Stimulated activated CD8-positive, alpha-beta memory T cell treated with anti-CD3 and anti-CD28 coated beads, Interleukin-12 subunit alpha, Interleukin-12 subunit beta, amount 100 ng/mL, for 24 hours (primary cell): ENCODE data around the gene LTBP1.
"Not testable (repeated sequence)": the region's sequence is repeated elsewhere in the genome, so short reads cannot be mapped to it uniquely, and the experiment has no call there.

Experiments used
- DNase-seq: peaks from one replicate; pipeline ENCODE4 v3.0.0-alpha.2; 2020; ENCODE audit errors: extremely low read depth

Gene LTBP1

DNA sequence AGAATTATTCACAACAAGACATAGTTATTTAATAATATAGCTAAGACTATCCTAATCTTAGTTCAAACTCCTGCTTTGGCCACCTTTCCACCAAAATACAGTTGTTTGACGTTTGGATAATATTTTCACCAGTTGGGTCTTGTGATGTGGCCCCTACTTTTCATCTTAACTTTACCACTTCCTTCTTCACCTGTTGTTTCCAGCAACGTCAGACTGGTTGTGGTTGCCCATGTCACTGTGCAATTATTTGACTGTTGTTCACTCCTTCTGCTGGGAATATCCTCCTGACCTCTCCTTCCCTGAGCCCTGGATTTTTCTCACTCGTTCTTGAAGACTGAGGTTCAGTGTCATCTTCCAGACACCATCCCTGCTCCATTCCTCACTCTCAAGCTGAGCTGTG is 397.5 kb downstream of the LTBP1 start:
- no peak for DNase-seq

DNA sequence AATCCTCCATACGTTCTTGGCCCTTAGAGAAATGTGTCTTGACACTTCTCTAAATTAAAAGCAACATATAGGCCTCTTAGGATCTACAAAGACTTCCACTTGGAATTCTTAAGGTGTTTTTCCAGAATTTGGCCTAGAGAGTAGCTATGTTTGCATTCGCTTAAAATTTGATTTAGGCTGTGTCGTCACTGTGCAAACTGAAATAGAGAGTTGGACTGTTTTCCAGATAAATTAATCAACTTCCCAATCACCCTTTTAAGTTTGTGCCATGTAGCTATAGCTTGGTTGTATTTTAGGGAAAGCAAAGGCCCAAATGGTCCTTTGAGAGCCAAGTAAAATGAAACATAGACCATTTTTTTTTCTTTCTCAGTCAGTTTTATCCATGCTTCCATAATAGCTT is 401.1 kb downstream of the LTBP1 start:
- DNase-seq = no peak

DNA sequence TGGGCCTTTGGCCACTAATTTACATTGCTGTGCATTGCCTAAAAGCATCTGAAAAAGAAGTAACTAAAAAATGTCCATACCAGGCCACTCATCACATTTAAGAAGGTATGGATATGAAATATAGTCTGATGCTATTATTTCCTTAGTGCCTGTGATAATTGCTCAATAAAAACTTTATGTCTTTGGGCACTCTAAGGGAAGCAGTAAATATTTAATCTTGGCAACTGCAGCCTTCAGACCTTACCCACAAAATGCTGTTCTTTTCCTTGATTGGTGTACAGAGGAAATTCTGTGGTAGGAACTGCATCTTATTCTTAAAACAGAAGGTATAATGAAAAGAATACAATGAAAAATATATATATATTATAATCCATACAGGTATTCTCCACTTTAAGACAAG is 403.9 kb downstream of the LTBP1 start:
- DNase-seq = no peak

DNA sequence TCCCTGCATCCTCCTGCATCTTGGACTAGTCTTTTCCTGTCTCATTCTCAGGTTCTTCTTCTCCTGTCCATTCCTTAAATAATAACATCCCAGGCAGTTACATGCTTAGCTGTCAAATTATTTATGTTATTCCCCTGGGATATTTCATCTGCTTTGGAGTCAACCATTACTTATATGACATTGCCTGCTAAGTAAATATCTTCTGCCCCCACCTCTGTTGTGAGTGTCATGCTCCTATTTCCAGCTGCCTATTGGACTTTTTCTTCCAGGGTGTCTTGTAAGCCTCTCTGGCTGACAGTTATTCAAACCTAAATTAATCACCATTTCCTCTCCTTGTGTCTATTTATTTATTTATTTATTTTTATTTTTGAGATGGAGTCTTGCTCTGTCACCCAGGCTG is 405.0 kb downstream of the LTBP1 start:
- DNase-seq = no peak

DNA sequence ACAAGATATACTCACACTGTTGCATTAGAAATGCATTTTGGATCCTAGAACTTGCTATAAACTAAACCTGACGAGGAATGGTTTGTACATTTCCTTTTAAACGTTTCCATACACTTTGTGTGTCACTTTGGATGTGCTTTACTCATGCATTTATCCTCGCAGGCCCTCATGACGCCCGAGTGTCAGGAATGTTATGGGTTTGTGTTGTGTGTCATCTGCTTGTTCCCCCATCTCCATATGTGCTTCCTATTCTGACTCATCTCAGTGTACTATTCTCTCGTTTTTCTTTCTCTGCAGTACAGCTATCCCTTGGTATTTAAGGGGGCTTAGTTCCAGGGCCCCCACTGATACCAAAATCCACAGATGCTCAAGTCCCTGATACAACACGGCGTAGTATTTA is 408.2 kb downstream of the LTBP1 start:
- no peak for DNase-seq

DNA sequence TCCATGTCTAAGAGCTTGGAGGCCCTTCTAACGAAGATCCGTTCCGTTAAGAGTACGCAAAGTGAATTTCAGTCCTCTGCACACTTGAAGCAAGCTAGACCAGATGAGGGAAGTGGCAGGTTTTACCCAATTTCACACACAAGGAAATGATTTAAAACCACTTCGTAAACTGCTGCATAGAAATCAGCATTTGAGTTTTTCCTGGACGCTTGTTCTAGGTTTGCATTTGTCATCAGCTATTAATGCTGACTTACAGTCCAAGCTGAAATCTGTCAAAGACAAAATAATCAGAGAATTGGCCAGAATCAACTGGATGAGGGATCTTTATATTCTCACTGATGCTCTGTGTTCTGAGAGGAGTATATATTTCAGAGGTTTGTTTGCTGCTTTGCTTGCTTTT is 412.1 kb downstream of the LTBP1 start:
- no peak for DNase-seq

DNA sequence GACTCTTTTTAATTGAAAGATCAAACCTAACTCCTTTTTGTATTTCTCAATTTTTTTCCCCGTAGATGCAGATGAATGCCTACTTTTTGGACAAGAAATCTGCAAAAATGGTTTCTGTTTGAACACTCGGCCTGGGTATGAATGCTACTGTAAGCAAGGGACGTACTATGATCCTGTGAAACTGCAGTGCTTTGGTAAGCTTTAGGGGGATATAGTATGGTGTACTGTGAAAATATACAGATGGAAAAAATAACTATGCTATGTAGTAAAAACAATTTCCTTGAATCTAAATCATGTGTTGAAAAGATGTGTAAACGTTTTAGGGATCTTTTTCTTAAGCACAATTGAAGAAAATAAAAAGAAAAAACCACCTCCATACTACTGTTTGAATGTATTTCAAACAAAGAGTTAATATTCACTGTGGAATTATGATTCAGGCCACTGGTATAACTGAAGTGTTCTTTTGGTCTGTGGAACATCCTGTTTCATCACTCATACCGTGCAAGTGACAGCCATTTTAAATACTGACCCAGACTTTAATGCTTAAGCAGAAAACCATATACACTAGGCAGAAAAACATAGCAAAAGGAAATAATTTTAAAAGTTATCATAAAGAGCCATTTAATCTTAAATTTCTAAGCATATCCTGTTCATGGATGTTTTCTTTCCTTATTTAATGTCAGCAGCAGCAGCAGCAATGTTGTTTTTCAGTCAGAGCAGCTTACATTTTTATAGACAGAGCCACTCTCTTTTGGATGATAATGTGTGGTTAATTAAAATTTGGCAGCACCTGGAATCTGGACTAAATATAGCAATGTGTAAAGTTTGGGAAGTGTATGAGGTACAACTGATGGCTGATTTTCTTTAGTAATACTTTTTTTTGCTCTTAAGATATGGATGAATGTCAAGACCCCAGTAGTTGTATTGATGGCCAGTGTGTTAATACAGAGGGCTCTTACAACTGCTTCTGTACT is 416.9 kb downstream of the LTBP1 start:
- DNase-seq = no peak

DNA sequence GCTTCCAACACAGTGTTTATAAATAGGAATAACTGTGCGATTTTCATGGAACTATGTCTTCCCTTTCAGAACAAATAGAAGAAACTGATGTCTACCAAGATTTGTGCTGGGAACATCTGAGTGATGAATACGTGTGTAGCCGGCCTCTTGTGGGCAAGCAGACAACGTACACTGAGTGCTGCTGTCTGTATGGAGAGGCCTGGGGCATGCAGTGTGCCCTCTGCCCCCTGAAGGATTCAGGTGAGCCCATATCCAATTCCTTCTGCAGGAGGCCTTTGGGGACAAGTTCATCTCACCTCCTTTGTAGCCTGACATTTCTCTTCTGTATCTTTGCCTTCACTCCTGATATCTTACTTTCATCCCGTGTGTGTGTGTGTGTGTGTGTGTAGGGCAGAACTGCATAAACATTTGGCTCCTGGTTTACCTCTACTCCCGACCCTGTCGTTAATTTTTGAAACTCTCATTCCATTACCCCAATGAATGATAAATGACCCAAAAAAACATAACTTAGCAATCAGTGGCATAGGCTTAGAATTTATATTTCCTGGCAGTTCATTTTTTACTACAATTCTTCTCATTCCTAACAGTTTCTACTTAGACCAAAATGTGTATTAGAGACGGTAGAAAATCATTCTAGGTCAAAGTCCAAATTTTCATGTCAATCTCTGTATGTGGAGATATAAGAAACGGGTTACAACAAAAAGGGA is 418.7 kb downstream of the LTBP1 start:
- no peak for DNase-seq

DNA sequence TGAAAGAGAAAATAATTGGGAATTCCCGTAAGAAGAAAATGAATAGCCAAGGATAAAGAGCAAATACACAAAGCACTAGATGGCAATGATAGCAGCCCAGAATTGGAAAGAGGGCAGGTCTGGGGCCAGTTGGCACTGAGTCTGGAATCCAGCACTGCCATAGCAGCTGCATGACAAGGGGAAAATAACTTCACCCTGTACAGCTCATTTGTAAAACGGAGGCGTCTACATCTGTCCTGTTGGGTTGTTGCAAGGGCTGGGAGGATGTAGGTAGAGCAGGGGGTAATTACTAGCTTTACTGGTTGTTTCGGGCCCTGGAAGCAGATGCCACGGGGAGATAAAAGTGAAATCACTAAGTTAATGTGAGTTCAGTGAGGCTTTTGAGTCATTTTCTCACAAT is 419.7 kb downstream of the LTBP1 start:
- DNase-seq = no peak

DNA sequence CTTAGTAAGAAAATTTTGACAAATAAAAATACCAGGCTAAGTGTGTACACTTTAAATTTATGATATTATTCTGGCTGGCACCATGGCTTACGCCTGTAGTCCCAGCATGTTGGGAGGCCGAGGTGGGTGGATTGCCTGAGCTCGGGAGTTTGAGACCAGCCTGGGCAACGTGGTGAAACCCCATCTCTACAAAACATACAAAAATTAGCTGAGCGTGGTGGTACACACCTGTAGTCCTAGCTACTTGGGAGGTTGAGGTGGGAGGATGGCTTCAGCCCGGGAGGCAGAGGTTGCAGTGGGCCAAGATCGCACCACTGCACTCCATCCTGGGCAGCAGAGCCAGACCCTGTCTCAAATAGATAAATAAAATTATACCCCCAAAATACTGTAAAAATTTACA is 421.8 kb downstream of the LTBP1 start:
- DNase-seq = not testable (repeated sequence)

DNA sequence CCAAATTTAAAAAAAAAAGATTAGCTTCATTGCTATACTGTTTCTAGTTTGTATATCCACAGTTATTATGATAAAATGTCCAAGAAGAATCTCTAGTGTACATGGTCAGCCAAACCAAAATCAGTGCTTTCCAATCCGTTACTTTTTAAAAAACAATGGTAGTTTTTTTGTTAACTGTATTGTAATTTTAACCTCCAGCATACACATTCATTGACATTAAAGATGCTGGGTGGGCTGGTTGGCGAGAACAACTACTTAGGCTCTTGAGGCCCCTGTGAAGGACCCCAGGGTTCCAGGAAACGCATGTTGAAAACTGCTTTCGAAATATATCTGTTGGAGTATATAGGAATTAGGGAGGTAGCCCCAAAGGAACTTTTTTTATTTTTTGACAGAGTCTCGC is 422.4 kb downstream of the LTBP1 start:
- DNase-seq = no peak

DNA sequence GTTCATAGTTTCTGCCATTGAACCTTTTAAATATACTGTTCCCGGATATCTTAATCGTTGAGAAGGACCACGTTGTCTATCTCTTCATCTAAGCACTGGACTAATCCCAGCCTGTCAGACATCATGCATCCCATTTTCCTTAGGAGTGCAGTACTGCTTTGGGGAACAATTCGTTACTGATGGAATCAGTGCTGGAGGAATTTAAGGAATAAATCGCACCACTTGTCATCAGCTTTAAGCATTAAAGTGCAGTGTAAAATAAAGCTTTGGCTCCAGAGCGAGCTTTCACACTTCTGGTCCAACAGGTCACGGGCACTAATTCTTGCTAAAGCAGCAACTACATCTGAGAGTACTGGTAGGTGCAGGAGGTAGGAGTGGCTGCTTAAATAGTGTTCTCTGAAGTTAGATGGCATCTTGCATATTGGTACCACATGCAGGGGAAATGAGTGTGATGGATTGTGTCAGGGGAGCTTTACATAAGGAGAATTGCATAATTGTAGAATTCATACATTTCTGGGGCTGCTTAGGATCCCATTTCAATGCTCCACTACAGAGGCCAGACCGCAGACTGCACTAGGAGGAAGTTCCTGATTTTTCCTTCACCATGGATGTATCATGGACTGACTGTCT is 424.0 kb downstream of the LTBP1 start:
- DNase-seq = no peak

DNA sequence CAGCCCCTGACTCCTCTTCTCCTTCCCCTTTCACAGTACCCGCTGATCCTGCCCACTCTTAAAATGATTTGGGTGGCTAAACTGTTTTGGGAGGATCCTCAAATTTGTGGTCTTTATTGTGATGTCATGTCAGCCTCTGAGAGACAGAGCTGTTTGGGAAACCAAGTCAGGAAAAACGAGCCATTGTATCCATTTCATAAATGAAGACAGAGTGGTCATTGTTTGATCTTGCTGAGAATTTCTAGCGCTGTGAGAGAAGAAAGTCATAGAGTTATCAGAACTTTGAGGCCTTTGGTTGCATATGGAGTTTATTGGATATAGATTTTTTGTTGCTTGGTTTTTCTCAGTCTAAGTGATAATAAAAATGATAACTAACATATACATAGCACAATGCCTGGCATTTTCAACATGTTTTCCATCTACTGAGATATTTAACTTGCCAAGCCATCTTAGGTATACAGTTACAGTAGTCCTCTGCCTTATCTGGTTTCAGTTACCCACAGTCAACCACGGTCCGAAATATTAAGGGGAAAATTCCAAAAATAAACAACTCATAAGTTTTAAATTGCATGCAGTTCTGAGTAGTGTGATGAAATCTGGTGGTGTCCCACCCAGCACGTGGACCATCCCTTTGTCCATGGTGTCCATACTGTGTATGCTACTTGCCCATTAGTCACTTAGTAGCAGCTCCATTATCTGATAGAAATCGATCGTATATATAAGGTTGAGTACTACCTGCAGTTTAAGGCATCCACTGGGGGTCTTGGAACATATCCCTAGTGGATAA is 424.7 kb downstream of the LTBP1 start:
- DNase-seq = no peak

DNA sequence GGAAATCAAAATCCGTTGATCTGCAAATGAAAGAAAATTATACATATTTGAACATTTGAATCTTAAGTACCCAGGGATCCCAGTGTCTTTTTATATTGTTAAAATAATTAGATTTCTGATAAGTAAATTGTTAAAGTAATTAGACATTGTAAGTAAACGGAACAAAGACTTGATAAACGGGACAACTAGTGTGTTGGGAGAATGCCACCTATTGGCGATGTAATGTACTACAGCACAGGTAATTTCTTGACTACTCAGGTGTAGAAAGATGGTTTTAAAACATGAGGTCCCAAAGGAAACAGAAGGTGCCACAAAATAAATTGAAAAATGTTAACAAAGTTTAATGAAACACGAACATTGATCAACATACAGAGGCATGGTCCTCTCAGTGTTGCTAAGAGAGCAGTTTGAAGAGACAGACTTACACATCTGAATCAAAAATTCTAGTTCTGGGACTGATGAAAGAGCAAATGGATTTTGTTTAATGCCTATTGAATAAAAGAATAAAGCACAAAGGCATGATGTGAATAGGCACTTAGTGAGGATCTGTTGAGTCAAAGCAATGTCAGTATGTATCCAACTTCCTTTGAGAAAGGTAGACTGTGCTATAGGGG is 426.3 kb downstream of the LTBP1 start:
- DNase-seq = no peak

DNA sequence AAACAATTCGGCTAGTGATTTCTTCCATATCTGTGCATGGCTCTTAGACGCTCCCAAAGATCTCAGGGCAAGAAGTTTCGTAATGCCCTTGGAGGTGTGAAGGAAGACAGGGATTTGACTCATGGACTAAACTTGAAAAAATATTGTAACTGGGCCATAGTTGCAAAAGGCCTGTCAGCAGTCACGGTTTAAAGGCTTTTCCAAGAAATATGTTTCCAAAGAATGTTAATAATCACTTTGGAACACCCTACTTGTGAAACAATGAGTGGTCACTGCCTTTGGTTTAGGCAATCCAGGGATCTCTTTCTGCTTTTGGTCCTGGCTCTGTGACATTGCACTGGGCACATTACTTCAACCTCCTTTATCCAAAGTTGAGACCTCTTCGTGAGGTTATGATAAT is 427.2 kb downstream of the LTBP1 start:
- DNase-seq = no peak

DNA sequence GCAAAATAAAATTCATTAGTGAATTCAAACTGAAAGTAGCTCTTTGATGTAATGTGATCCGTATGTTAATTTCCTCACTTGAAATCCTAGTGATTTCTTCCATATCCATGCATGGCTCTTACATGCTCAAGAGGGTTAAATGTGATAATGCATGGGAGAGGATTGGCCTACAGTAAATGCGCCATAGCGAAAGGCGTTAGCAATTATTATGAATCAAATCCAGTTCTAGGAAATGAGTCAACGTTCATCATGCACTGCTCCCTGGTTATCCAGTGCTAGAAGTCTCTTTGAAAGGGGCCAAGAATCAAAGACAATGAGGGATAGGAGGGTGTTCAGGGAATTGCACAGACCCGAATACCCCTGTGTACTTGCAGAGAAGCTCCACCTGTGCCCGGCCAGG is 428.3 kb downstream of the LTBP1 start:
- DNase-seq = no peak

DNA sequence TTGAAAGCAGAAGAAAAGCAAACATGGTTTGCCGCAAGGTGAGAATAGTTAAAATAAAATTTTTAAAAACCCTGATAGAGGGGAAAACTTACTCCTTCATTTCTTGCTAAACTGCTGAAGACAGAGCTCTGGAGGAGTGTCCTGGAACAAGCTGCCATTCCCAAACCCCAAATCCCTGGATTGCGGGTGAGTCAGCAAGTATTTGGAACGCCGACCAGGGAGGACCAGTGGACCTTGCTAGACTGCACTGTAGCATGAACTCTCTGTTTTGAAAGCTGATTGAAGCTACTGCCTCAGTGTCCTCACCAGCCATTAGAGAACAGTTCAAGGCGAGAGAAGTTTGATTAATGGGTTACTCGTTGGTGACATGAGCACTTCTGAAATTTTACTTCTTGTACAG is 430.3 kb downstream of the LTBP1 start:
- no peak for DNase-seq

DNA sequence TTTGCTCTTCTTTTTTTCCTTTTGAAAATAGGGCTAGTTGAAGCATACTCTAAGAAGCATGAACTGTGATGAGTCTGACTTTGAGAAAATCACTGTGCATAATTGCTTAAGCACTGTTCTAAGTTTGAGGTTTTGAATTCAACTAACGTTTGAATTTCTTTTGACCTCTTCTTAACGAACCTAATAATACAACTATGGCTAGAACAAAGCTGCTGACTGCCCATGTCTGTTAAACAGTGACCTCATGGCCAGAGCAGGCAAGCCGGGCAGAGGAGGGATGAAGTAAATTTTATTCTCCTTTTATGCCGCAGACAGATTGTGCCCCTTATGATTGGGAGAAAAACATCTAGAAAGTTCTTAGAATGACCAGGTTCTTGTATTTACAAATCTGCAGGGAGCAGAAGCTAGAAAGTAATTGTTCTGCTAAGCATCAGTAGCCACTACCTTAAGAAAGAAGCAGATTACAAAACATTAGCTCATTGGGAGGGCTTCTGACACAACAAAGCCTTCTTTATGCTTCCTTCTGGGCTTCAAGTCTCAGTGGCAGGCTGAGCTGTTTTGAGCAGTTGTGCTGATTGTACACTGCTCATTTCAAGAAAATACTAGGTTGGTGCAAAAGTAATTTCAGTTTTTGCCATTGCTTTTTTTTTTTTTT is 431.9 kb downstream of the LTBP1 start:
- DNase-seq = no peak

DNA sequence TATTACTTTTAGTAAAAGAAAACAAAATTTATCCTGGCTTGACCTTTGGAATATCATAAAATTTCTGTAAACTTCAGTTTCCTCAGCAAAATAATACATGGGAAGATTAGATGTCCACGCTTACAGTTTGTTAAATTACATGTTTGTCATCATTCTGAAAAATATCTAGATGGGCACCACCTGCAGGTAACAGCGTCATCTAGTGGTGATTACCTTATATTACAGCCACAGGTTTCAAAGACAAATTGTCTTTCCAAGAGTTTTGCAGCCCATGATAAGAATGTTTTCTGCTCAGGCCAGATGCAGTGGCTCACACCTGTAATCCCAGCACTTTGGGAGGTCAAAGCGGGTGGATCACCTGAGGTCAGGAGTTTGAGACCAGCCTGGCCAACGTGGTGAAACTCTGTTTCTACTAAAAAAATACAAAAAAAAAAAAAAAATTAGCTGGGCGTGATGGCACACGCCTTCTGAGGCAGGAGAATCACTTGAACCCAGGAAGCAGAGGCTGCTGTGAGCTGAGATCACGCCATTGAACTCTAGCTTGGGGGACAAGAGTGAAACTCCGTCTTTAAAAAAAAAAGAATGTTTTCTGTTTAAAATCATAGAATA is 433.4 kb downstream of the LTBP1 start:
- DNase-seq = no peak

DNA sequence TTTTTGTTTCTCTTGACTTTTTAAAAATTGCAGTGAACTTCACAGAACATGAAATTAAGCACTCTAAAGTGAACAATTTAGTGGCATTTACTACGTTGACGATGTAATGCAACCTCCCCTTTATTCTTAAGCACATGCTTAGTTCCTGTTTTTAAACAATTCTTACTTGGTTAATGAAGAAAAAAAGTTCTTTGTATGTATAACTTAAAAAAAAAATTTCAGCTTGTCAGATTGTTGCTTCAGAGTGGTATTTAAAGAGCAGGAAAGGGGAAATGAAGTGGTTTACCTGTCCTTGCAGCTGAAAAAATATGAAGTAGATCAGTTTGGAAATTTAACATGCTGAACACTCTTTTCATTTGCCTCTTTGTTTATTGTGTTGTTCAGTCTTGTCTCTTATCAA is 434.0 kb downstream of the LTBP1 start:
- DNase-seq = no peak
